ENCODE data around the gene BOLA1. TPM values are rescaled to one million over a fixed set of nuclear protein-coding genes. Genes with fewer than 3 reads are reported as not detected.
A peak's percentile ranks its signal among the peaks of the same experiment; 100 is the strongest.

Gene BOLA1
- polyA plus RNA-seq, 1 of the 3 experiments (the other 2 are of a cell fraction), result 24.6 TPM

- Histone ChIP-seq H4K20me1 (ENCODE audit: insufficient read depth) (peaks cover 7% of the 10 kb centered on the region; the same call in 1 of the 2 replicates), H3K27me3 (ENCODE audit: insufficient read depth) (no peaks in the 10 kb centered on the region), H3K79me2 (ENCODE audit: insufficient read depth) (peaks cover 13% of the 10 kb centered on the region), H3K4me2 (no peak overlapping the region), H3K36me3 (replicated peaks in 1 of 2; ENCODE audit: control insufficient read depth in 1 of 2, insufficient read depth in 2 of 2, low read length in 1 of 2) (peaks cover under 1 to 20% of the 10 kb centered on the region in 2 experiments), H3K4me3 (ENCODE audit: low read depth in 2 of 2, low read length in 1 of 2) (no peak overlapping the region), H3K4me1 (ENCODE audit: control insufficient read depth in 1 of 2, insufficient read depth in 2 of 2, low read depth in 1 of 2, low read length in 1 of 2) (peaks cover 11 to 20% of the 10 kb centered on the region in 2 experiments), H2AFZ (ENCODE audit: low read depth) (peak overlapping the region; percentile 60), H3K9me2 (no peaks in the 10 kb centered on the region), H3K27ac (ENCODE audit: low read depth in 2 of 2, low read length in 1 of 2) (no peak overlapping the region), H3K9me3 (no peaks in the 10 kb centered on the region), H3K9ac (no peak overlapping the region), H3F3A (replicated peaks; ENCODE audit: insufficient read depth) (peaks cover 6% of the 10 kb centered on the region)
- ChIA-PET POLR2A (no interaction called here), CTCF (interaction anchor here (1.1 kb wide), 1 partner anchor 11 kb away, joined by 3 read pairs; no protein-coding TSS in a partner anchor)
- 84% methylated on average over 13 of the region's 13 CpGs for WGBS (ENCODE audit: low lambda C conversion rate)
- DNase-seq, result no peak
- TF ChIP-seq IRF3 (IDR thresholded peaks at IDR 0.05; ENCODE audit: low read depth, low read length) (no peak), CHD2 (IDR thresholded peaks at IDR 0.05; ENCODE audit: low read length, partially characterized antibody) (no peak), EP300 (IDR thresholded peaks at IDR 0.05; ENCODE audit: borderline replicate concordance in 1 of 2, low read depth in 1 of 2, low read length in 1 of 2) (no peak), USF2 (IDR thresholded peaks at IDR 0.05; ENCODE audit: borderline replicate concordance, low read depth, low read length) (no peak), POLR2AphosphoS5 (IDR thresholded peaks at IDR 0.05; ENCODE audit: low read depth, low read length) (no peak), ELF1 (IDR thresholded peaks at IDR 0.05) (no peak), USF1 (IDR thresholded peaks at IDR 0.05; ENCODE audit: borderline replicate concordance, low read depth) (no peak), NFIC (IDR thresholded peaks at IDR 0.05; ENCODE audit: borderline replicate concordance) (no peak), TAF1 (IDR thresholded peaks at IDR 0.05; ENCODE audit: borderline replicate concordance, low read depth, low read length) (no peak), RXRA (IDR thresholded peaks at IDR 0.05; ENCODE audit: borderline replicate concordance, low read depth) (no peak)
These were observed 31.9 kb downstream of the BOLA1 start for GRCh38 chr1:149931212-149931790.

GRCh38 chr1:149932474-149932873, 33.1 kb downstream of the BOLA1 start:
- Histone ChIP-seq H3F3A (replicated peaks; ENCODE audit: insufficient read depth) (peaks cover 9% of the 10 kb centered on the region), H3K27me3 (ENCODE audit: insufficient read depth) (no peaks in the 10 kb centered on the region), H3K4me2 (no peak overlapping the region), H3K27ac (ENCODE audit: low read depth in 2 of 2, low read length in 1 of 2) (no peak overlapping the region), H3K9me3 (no peaks in the 10 kb centered on the region), H3K79me2 (ENCODE audit: insufficient read depth) (peaks cover 1% of the 10 kb centered on the region), H3K4me3 (ENCODE audit: low read depth in 2 of 2, low read length in 1 of 2) (no peak overlapping the region), H3K9me2 (no peaks in the 10 kb centered on the region), H2AFZ (ENCODE audit: low read depth) (no peak overlapping the region), H3K36me3 (replicated peaks in 1 of 2; ENCODE audit: control insufficient read depth in 1 of 2, insufficient read depth in 2 of 2, low read length in 1 of 2) (peaks cover 0 to 14% of the 10 kb centered on the region in 2 experiments), H3K4me1 (ENCODE audit: control insufficient read depth in 1 of 2, insufficient read depth in 2 of 2, low read depth in 1 of 2, low read length in 1 of 2) (peaks cover 14% of the 10 kb centered on the region in 2 experiments), H4K20me1 (ENCODE audit: insufficient read depth) (no peaks in the 10 kb centered on the region), H3K9ac (no peak overlapping the region)
- TF ChIP-seq EP300 (IDR thresholded peaks at IDR 0.05; ENCODE audit: borderline replicate concordance in 1 of 2, low read depth in 1 of 2, low read length in 1 of 2) (no peak), MEF2A (IDR thresholded peaks at IDR 0.05; ENCODE audit: borderline replicate concordance, low read depth) (no peak), TEAD4 (IDR thresholded peaks at IDR 0.05; ENCODE audit: borderline replicate concordance, insufficient read depth) (no peak), GATA2 (CRISPR knock-in tag; IDR thresholded peaks at IDR 0.05) (no peak), IRF3 (IDR thresholded peaks at IDR 0.05; ENCODE audit: low read depth, low read length) (no peak), TAF1 (IDR thresholded peaks at IDR 0.05; ENCODE audit: borderline replicate concordance, low read depth, low read length) (no peak), TCF12 (IDR thresholded peaks at IDR 0.05) (no peak), CHD2 (IDR thresholded peaks at IDR 0.05; ENCODE audit: low read length, partially characterized antibody) (no peak)
- CTCF ChIA-PET, result no interaction called here
- POLR2A ChIA-PET, result no interaction called here
- no peak for DNase-seq
- 90% methylated on average over 8 of the region's 8 CpGs for WGBS (ENCODE audit: low lambda C conversion rate)
